GM12875 (cell line): ENCODE data around the gene P3H3.

Source experiments
- H3K4me3 ChIP-seq: one replicate; pipeline ENCODE4 v1.5.1; 2011; ENCODE audit warnings: low read depth, low read length, control low read depth
- CTCF ChIP-seq: IDR thresholded peaks from 2 replicates; pipeline ENCODE4 v1.5.1; 2011; ENCODE audit warnings: low read depth, mild to moderate bottlenecking, control low read depth, inconsistent platforms, low read length, moderate library complexity, borderline replicate concordance; ENCODE audit not compliant: insufficient read depth

Gene P3H3

GRCh38 chr12:6849427-6849826 is 21.2 kb downstream of the P3H3 start:
- H3K4me3 ChIP-seq: no peak overlapping the region

GRCh38 chr12:6849976-6850560 is 21.9 kb downstream of the P3H3 start:
- no peak for TF ChIP-seq CTCF
- H3K4me3 ChIP-seq: peak overlapping the region; percentile 86

More at GRCh38 chr12:6849427-6849826, 21.2 kb downstream of the P3H3 start:
- TF ChIP-seq CTCF: no peak

GRCh38 chr12:6850796-6851152 is 22.6 kb downstream of the P3H3 start:
- peak overlapping the region; percentile 86 for H3K4me3 ChIP-seq
- no peak for TF ChIP-seq CTCF

- TF ChIP-seq CTCF: no peak
- peak within 1 kb of the TSS; percentile 86 for H3K4me3 ChIP-seq
Measured at GRCh38 chr12:6851153-6851920, 23.1 kb downstream of the P3H3 start, which contains the start of gene CDCA3. TSS of gene CDCA3 (minus strand) at chr12:6851286. CDS start at chr12:6850952, 334 bp downstream.

GRCh38 chr12:6851921-6852650 is 23.9 kb downstream of the P3H3 start, which contains the start of gene USP5:
TSS of gene USP5 (plus strand) at chr12:6852150. CDS start at chr12:6852180, 30 bp downstream.
- TF ChIP-seq CTCF: no peak
- H3K4me3 ChIP-seq: peak within 1 kb of the TSS; percentile 86

GRCh38 chr12:6852651-6853354 is 24.6 kb downstream of the P3H3 start:
- TF ChIP-seq CTCF: no peak
- H3K4me3 ChIP-seq: peak overlapping the region; percentile 86
